ENCODE data around the gene HEPACAM2.

Gene HEPACAM2

GRCh38 chr7:93148727-93149126 lies 77.5 kb downstream of the HEPACAM2 start:
- no peak for DNase-seq (ENCODE audit: extremely low read depth in 1 of 2, low read depth in 1 of 2)

GRCh38 chr7:93148144-93148543 lies 78.1 kb downstream of the HEPACAM2 start, which contains the start of gene SAMD9L:
Gene SAMD9L, minus strand, starts transcription at chr7:93148385. Its CDS starts 12,414 bp downstream, at chr7:93135971.
- DNase-seq (ENCODE audit: extremely low read depth in 1 of 2, low read depth in 1 of 2), result no peak

GRCh38 chr7:93147363-93147762 lies 78.9 kb downstream of the HEPACAM2 start:
- DNase-seq (ENCODE audit: extremely low read depth in 1 of 2, low read depth in 1 of 2), result peak in 1 of 2 donors; percentile 8

GRCh38 chr7:93146472-93147141 lies 79.7 kb downstream of the HEPACAM2 start:
- DNase-seq (ENCODE audit: extremely low read depth in 1 of 2, low read depth in 1 of 2), result no peak

GRCh38 chr7:93146036-93146435 lies 80.2 kb downstream of the HEPACAM2 start:
- DNase-seq (ENCODE audit: extremely low read depth in 1 of 2, low read depth in 1 of 2), result no peak

- DNase-seq (ENCODE audit: extremely low read depth in 1 of 2, low read depth in 1 of 2), result no peak
Observed at GRCh38 chr7:93145354-93145753, 80.9 kb downstream of the HEPACAM2 start.

GRCh38 chr7:93142127-93142526 lies 84.1 kb downstream of the HEPACAM2 start:
- no peak for DNase-seq (ENCODE audit: extremely low read depth in 1 of 2, low read depth in 1 of 2)

GRCh38 chr7:93140582-93141191 lies 85.6 kb downstream of the HEPACAM2 start:
- no peak for DNase-seq (ENCODE audit: extremely low read depth in 1 of 2, low read depth in 1 of 2)

GRCh38 chr7:93138576-93138975 lies 87.7 kb downstream of the HEPACAM2 start:
- DNase-seq (ENCODE audit: extremely low read depth in 1 of 2, low read depth in 1 of 2), result no peak

Measured in activated CD8-positive, alpha-beta memory T cell treated with anti-CD3 and anti-CD28 coated beads for 1 hour (primary cell).